Neural cell (in vitro differentiated cells): ENCODE measurements around the gene SSUH2. TPM values are rescaled to one million over a fixed set of nuclear protein-coding genes. Genes with fewer than 3 reads are reported as not detected.
"Not testable (repeated sequence)": the region's sequence is repeated elsewhere in the genome, so short reads cannot be mapped to it uniquely, and the experiment has no call there.

Experiments
- H2AFZ ChIP-seq: fragments of 200-600, 300-800 bp; sonication (generic), shearing (Covaris generic); 2 replicates; pipeline ENCODE4 v1.6.0; 2014; ENCODE audit warnings: low read depth, mild to moderate bottlenecking, antibody characterized with exemption, low read length, moderate library complexity
- H3F3A ChIP-seq: fragments of 200-600 bp; shearing (Covaris generic); 2 replicates; pipeline ENCODE4 v1.6.1; 2016; ENCODE audit warnings: mild to moderate bottlenecking, moderate library complexity, mixed read lengths, antibody characterized with exemption, low read length; ENCODE audit not compliant: insufficient read depth, poor library complexity, severe bottlenecking
- H3K27ac ChIP-seq: fragments of 200-600, 300-800 bp; sonication (generic), shearing (Covaris generic); 2 replicates; pipeline ENCODE4 v1.5.1; 2014; ENCODE audit warnings: mild to moderate bottlenecking, low read length, moderate library complexity
- H3K27me3 ChIP-seq: fragments of 300-800, 200-600 bp; sonication (generic), shearing (Covaris generic); 2 replicates; pipeline ENCODE4 v1.6.0; 2014; ENCODE audit warnings: mild to moderate bottlenecking, low read depth, low read length, moderate library complexity; ENCODE audit not compliant: insufficient read depth
- H3K36me3 ChIP-seq: fragments of 300-800, 200-600 bp; sonication (generic), shearing (Covaris generic); 2 replicates; pipeline ENCODE4 v1.5.1; 2014; ENCODE audit warnings: mild to moderate bottlenecking, antibody characterized with exemption, low read length, moderate library complexity; ENCODE audit not compliant: insufficient read depth
- H3K4me2 ChIP-seq: fragments of 300-800, 200-600 bp; sonication (generic), shearing (Covaris generic); 2 replicates; pipeline ENCODE4 v1.6.0; 2014; ENCODE audit warnings: mild to moderate bottlenecking, low read length
- H3K4me3 ChIP-seq: fragments of 300-800, 200-600 bp; sonication (generic), shearing (Covaris generic); 2 replicates; pipeline ENCODE4 v1.5.1; 2014; ENCODE audit warnings: mild to moderate bottlenecking, low read length, moderate library complexity
- H3K79me2 ChIP-seq: fragments of 200-600 bp; shearing (Covaris generic); replicated peaks from 2 replicates; pipeline ENCODE4 v1.6.0; 2014; ENCODE audit warnings: mild to moderate bottlenecking, low read length, moderate library complexity; ENCODE audit not compliant: insufficient read depth
- H3K9ac ChIP-seq: fragments of 300-800, 200-600 bp; sonication (generic), shearing (Covaris generic); 2 replicates; pipeline ENCODE4 v1.6.1; 2016; ENCODE audit warnings: mild to moderate bottlenecking, low read length, mixed read lengths
- H3K9me2 ChIP-seq: fragments of 200-600 bp; shearing (Covaris generic); 2 replicates; pipeline ENCODE4 v1.6.1; 2016; ENCODE audit warnings: mild to moderate bottlenecking, low read length, mixed read lengths; ENCODE audit not compliant: insufficient read depth
- H3K9me3 ChIP-seq: fragments of 200-600, 300-800 bp; sonication (generic), shearing (Covaris generic); 2 replicates; pipeline ENCODE4 v1.6.1; 2016; ENCODE audit warnings: mild to moderate bottlenecking, mixed run types, low read length, moderate library complexity, mixed read lengths
- H4K20me1 ChIP-seq: fragments of 200-600 bp; shearing (Covaris generic); 2 replicates; pipeline ENCODE4 v1.6.1; 2016; ENCODE audit warnings: mild to moderate bottlenecking, mixed run types; ENCODE audit not compliant: insufficient read depth
- CTCF ChIP-seq: fragments of 450-650 bp; IDR thresholded peaks from 2 replicates; pipeline ENCODE4 v1.5.1; 2014; ENCODE audit warnings: antibody characterized with exemption, mild to moderate bottlenecking, moderate library complexity; ENCODE audit not compliant: poor library complexity, severe bottlenecking
- EP300 ChIP-seq: fragments of 450-650 bp; conservative IDR thresholded peaks from 2 replicates; pipeline ENCODE4 v1.6.1; 2014; ENCODE audit warnings: antibody characterized with exemption, mild to moderate bottlenecking, moderate library complexity; ENCODE audit not compliant: poor library complexity, severe bottlenecking
- EZH2 ChIP-seq: fragments of 200-600, 300-800 bp; shearing (Covaris generic), sonication (generic); IDR thresholded peaks from 2 replicates; pipeline ENCODE4 v1.6.1; 2014; ENCODE audit warnings: antibody characterized with exemption, low read length, borderline replicate concordance, mild to moderate bottlenecking; ENCODE audit not compliant: insufficient read depth, poor library complexity, severe bottlenecking
- MXI1 ChIP-seq: fragments of 450-650 bp; conservative IDR thresholded peaks from 2 replicates; pipeline ENCODE4 v1.6.1; 2014; ENCODE audit warnings: antibody characterized with exemption, mild to moderate bottlenecking; ENCODE audit not compliant: poor library complexity, severe bottlenecking
- POLR2AphosphoS5 ChIP-seq: IDR thresholded peaks from 2 replicates; pipeline ENCODE4 v1.6.1; 2012
- RAD21 ChIP-seq: fragments of 450-650 bp; conservative IDR thresholded peaks from 2 replicates; pipeline ENCODE4 v1.6.1; 2014; ENCODE audit warnings: antibody characterized with exemption, mild to moderate bottlenecking, moderate library complexity
- REST ChIP-seq: IDR thresholded peaks from 2 replicates; pipeline ENCODE4 v1.6.1; 2012; ENCODE audit warnings: borderline replicate concordance
- SMC3 ChIP-seq: fragments of 450-650 bp; conservative IDR thresholded peaks from 2 replicates; pipeline ENCODE4 v1.6.1; 2014; ENCODE audit warnings: antibody characterized with exemption, mild to moderate bottlenecking, moderate library complexity; ENCODE audit not compliant: poor library complexity
- TAF1 ChIP-seq: IDR thresholded peaks from 2 replicates; pipeline ENCODE4 v1.6.1; 2012; ENCODE audit warnings: low read depth
- polyA plus RNA-seq: library from polyadenylated mRNA; depleted of rRNA; stranded (reverse); fragments of >200 nt; gene quantifications from 2 replicates; pipeline ENCODE4 v1.2.3, GENCODE V29; 2014

Gene SSUH2
- polyA plus RNA-seq, 1 donor from 2014 or later: 0.88 TPM

DNA sequence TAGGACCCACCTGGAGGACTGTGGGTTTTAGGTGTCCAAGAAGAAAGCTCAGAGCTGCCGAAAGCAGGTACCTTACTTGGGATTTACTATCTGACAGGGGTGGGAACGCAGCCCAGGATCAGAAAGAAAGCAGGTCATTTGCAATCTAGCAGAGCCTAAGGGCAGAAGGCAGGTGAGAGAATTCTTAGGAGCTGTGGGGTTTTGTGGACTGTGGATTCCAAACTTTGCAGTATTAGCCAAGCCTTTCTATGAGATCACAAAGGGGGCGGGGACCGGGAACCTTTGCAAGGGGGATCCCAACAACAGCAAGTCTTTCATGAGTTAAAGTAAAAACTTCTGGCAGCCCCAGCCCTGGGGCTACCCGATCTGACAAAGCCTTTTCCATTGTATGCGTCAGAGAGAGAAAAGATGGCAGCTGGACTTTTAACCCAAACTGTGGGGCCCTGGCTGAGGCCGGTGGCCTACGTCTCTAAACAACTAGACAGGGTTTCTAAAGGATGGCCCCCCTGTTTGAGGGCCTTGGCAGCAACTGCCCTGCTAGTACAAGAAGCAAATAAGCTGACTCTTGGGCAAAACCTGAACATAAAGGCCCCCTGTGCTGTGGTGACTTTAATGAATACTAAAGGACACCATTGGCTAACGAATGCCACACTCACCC, 37.4 kb upstream of the SSUH2 start:
- not testable (repeated sequence) for H3K4me3 ChIP-seq, H3K79me2 ChIP-seq, H3F3A ChIP-seq, H3K27me3 ChIP-seq, H4K20me1 ChIP-seq, H3K27ac ChIP-seq, H3K9me2 ChIP-seq, H2AFZ ChIP-seq, H3K36me3 ChIP-seq, H3K4me2 ChIP-seq, H3K9ac ChIP-seq, H3K9me3 ChIP-seq

GRCh38 chr3:8681349-8681748, 36.8 kb upstream of the SSUH2 start:
- H3K27ac ChIP-seq: no peak overlapping the region
- H3K36me3 ChIP-seq: no peaks in the 10 kb centered on the region
- H2AFZ ChIP-seq: no peak overlapping the region
- H3F3A ChIP-seq: no peaks in the 10 kb centered on the region
- H3K27me3 ChIP-seq: no peaks in the 10 kb centered on the region
- no peaks in the 10 kb centered on the region for H3K9me3 ChIP-seq
- no peak overlapping the region for H3K4me2 ChIP-seq
- H3K4me3 ChIP-seq: no peak overlapping the region
- H3K9ac ChIP-seq: no peak overlapping the region
- H4K20me1 ChIP-seq: no peaks in the 10 kb centered on the region
- TF ChIP-seq MXI1: no peak
- no peak for TF ChIP-seq EZH2
- no peak for TF ChIP-seq SMC3
- no peak for TF ChIP-seq EP300
- TF ChIP-seq CTCF: no peak
- TF ChIP-seq REST: no peak
- no peak for TF ChIP-seq RAD21
- TF ChIP-seq TAF1: no peak
- TF ChIP-seq POLR2AphosphoS5: no peak
- H3K79me2 ChIP-seq: no peaks in the 10 kb centered on the region
- no peaks in the 10 kb centered on the region for H3K9me2 ChIP-seq

GRCh38 chr3:8679817-8680553, 35.4 kb upstream of the SSUH2 start:
- not testable (repeated sequence) for H3K9me3 ChIP-seq, H3K9me2 ChIP-seq, H3K9ac ChIP-seq, H3F3A ChIP-seq, H4K20me1 ChIP-seq, H3K4me3 ChIP-seq, H2AFZ ChIP-seq, H3K27ac ChIP-seq, H3K4me2 ChIP-seq, H3K79me2 ChIP-seq, H3K27me3 ChIP-seq, H3K36me3 ChIP-seq
